Measurements from ENCODE around the gene SRCIN1. TPM values are rescaled to one million over a fixed set of nuclear protein-coding genes. Genes with fewer than 3 reads are reported as not detected.

Gene SRCIN1
- under 0.01 and 0.06 TPM in 2 replicates for total RNA-seq

GRCh38 chr17:38605841-38606645 lies at the start of gene SRCIN1:
SRCIN1 (minus strand) TSS chr17:38605952; CDS start chr17:38605705, 247 bp downstream.

Other genes with a start within 250 kb of the SRCIN1 start
- 33.9 and 59.3 TPM in 2 replicates for gene ARHGAP23, start 177.5 kb downstream of the SRCIN1 start, total RNA-seq
- 4.4 and 4.5 TPM in 2 replicates for gene EPOP, start 69.0 kb upstream of the SRCIN1 start, total RNA-seq
- gene MLLT6, start 99.3 kb upstream of the SRCIN1 start, total RNA-seq = 20.4 and 27.7 TPM in 2 replicates
- 5.5 and 7.7 TPM in 2 replicates for gene CISD3, start 124.4 kb upstream of the SRCIN1 start, total RNA-seq
- gene PCGF2, start 142.4 kb upstream of the SRCIN1 start, total RNA-seq = 11.7 and 12.4 TPM in 2 replicates
- 127 and 131 TPM in 2 replicates for gene PSMB3, start 146.8 kb upstream of the SRCIN1 start, total RNA-seq
- 28.2 and 48.9 TPM in 2 replicates for gene PIP4K2B, start 193.6 kb upstream of the SRCIN1 start, total RNA-seq
- gene CWC25, start 219.4 kb upstream of the SRCIN1 start, total RNA-seq = 7.5 and 7.6 TPM in 2 replicates
- 1,498 and 1,695 TPM in 2 replicates for gene RPL23, start 247.8 kb upstream of the SRCIN1 start, total RNA-seq

Measured in cardiac ventricle fibroblast (primary cell).